Right cardiac atrium (tissue), 5 donors: ENCODE results near the gene TPPP2. TPM values are rescaled to one million over a fixed set of nuclear protein-coding genes. Genes with fewer than 3 reads are reported as not detected.

ENCODE experiments used
- ATAC-seq, 2 donors: fragments of 200-7000 bp; cut with Tn5 transposase; one replicate each; pipeline versions ENCODE4 v1.8.0 to v1.9.1; 2020; ENCODE audit warnings: moderate library complexity in 2 of 2, mild to moderate bottlenecking in 1 of 2
- DNase-seq, 3 donors: peaks; one replicate each; pipeline ENCODE4 v3.0.0-alpha.2; 2020
- H3K27ac ChIP-seq: one replicate; pipeline ENCODE4 v1.5.1; 2013; ENCODE audit warnings: mild to moderate bottlenecking, low read length, control low read depth, moderate library complexity
- H3K27me3 ChIP-seq: one replicate; pipeline ENCODE4 v1.6.1; 2013; ENCODE audit not compliant: control insufficient read depth, insufficient read depth
- H3K4me1 ChIP-seq: one replicate; pipeline ENCODE4 v1.6.1; 2013; ENCODE audit warnings: low read length; ENCODE audit not compliant: control insufficient read depth, insufficient read depth
- H3K4me3 ChIP-seq: one replicate; pipeline ENCODE4 v1.5.1; 2013; ENCODE audit warnings: low read length, control low read depth
- H3K9me3 ChIP-seq: one replicate; pipeline ENCODE4 v1.6.1; 2013; ENCODE audit warnings: low read length; ENCODE audit not compliant: control insufficient read depth
- WGBS: extraction: QIAGEN DNeasy Blood & Tissue Kit; methylation state at CpG from one replicate; pipeline ENCODE4 v1.1.7; 2013; 5-methylcytosine and 5-hydroxymethylcytosine counted together
- intact Hi-C, 4 donors: fragments of 100-400 bp; cut with DNase I; formaldehyde crosslinking; loops; one replicate each; pipeline versions ENCODE4 v1.11.0 to v1.14.0; 2022 to 2023
- polyA plus RNA-seq: library from polyadenylated mRNA; stranded (reverse); fragments of 200-250 nt; gene quantifications from one replicate; pipeline ENCODE4 v1.2.3, GENCODE V29; 2013
- total RNA-seq, 4 donors: library from RNA; stranded (reverse); fragmentation: NEBNext Ultra II Directional; extraction: Animal tissue kit (Norgen Biotek cat#: 25700); gene quantifications; one replicate each; pipeline ENCODE4 v1.2.1, GENCODE V29; 2021
- donor health status: healthy with polysubstance abuse.
- donor health status: DM: no; HTN: yes; CAD: no.
- donor health status: DM: no; HTN: no; CAD: no.
- donor health status: DM: no; HTN: yes; CAD: no; lungs with severe emphysema.
- donor health status: DM: yes; HTN: yes; CAD: no.

TPPP2 gene
- total and polyA plus RNA-seq, 5 donors = 0.43 to 1.7 (median 1.0) TPM

- peak overlapping the region; percentile 98 for H3K27ac ChIP-seq
- 3% methylated on average over 58 of the region's 58 CpGs for WGBS
- peak; percentile 72 to 82 for ATAC-seq
- no peaks in the 10 kb centered on the region for H3K27me3 ChIP-seq
- peak overlapping the region; percentile 90 for H3K4me3 ChIP-seq
- intact Hi-C loops = no loop called here
- peaks cover 12% of the 10 kb centered on the region for H3K4me1 ChIP-seq
- H3K9me3 ChIP-seq = no peaks in the 10 kb centered on the region
- DNase-seq = peak; percentile 87 to 96 (median 95)
Measured at GRCh38 chr14:21025371-21026273, 4.4 kb upstream of the TPPP2 start.

GRCh38 chr14:21026274-21026987 lies 3.6 kb upstream of the TPPP2 start:
- 47% methylated on average over 7 of the region's 7 CpGs for WGBS
- no peaks in the 10 kb centered on the region for H3K9me3 ChIP-seq
- ATAC-seq (no peak), DNase-seq (peak in 2 of 3 donors; percentile 79)
- no peaks in the 10 kb centered on the region for H3K27me3 ChIP-seq
- peaks cover 12% of the 10 kb centered on the region for H3K4me1 ChIP-seq
- intact Hi-C loops = no loop called here
- peak overlapping the region; percentile 92 for H3K27ac ChIP-seq
- H3K4me3 ChIP-seq = no peak overlapping the region

GRCh38 chr14:21026988-21027315 lies 3.1 kb upstream of the TPPP2 start:
- Histone ChIP-seq H3K4me1 (peaks cover 12% of the 10 kb centered on the region), H3K27ac (peak overlapping the region; percentile 92), H3K9me3 (no peaks in the 10 kb centered on the region), H3K27me3 (no peaks in the 10 kb centered on the region), H3K4me3 (no peak overlapping the region)
- WGBS = 10% methylated on average over 3 of the region's 3 CpGs
- peak in 2 of 3 donors; percentile 61 to 71 for DNase-seq
- peak in 1 of 2 donors; percentile 58 for ATAC-seq
- intact Hi-C loops = no loop called here

- Histone ChIP-seq H3K9me3 (no peaks in the 10 kb centered on the region), H3K27me3 (no peaks in the 10 kb centered on the region), H3K27ac (no peak overlapping the region), H3K4me3 (no peak overlapping the region), H3K4me1 (peaks cover 8% of the 10 kb centered on the region)
- ATAC-seq (no peak), DNase-seq (no peak)
- 87% methylated on average over 12 of the region's 12 CpGs for WGBS
- intact Hi-C loops = no loop called here
Measured at GRCh38 chr14:21030531-21030930, 514 bp downstream of the TPPP2 start.

- ATAC-seq (no peak), DNase-seq (no peak)
- Histone ChIP-seq H3K27me3 (no peaks in the 10 kb centered on the region), H3K4me1 (no peaks in the 10 kb centered on the region), H3K27ac (no peak overlapping the region), H3K9me3 (no peaks in the 10 kb centered on the region), H3K4me3 (no peak overlapping the region)
- WGBS = 84% methylated on average over 5 of the region's 5 CpGs
- intact Hi-C loops = no loop called here
Measured at GRCh38 chr14:21032326-21033132, 2.5 kb downstream of the TPPP2 start.

- intact Hi-C loops = no loop called here
- no peaks in the 10 kb centered on the region for H3K4me1 ChIP-seq
- no peak overlapping the region for H3K27ac ChIP-seq
- no peak for ATAC-seq
- 82% methylated on average over 4 of the region's 4 CpGs for WGBS
- no peak for DNase-seq
- no peaks in the 10 kb centered on the region for H3K27me3 ChIP-seq
- H3K9me3 ChIP-seq = no peaks in the 10 kb centered on the region
- H3K4me3 ChIP-seq = no peak overlapping the region
Measured at GRCh38 chr14:21033133-21033698, 3.2 kb downstream of the TPPP2 start.

- ATAC-seq (no peak), DNase-seq (no peak)
- Histone ChIP-seq H3K4me1 (peaks cover 5% of the 10 kb centered on the region), H3K27me3 (no peaks in the 10 kb centered on the region), H3K27ac (no peak within 1 kb of the TSS), H3K4me3 (no peak within 1 kb of the TSS), H3K9me3 (no peaks in the 10 kb centered on the region)
- 81% methylated on average over 5 of the region's 5 CpGs for WGBS
- intact Hi-C loops = no loop called here
Measured at GRCh38 chr14:21034707-21035106, 4.7 kb downstream of the TPPP2 start, which contains the start of gene RNASE13. Gene RNASE13, minus strand, starts transcription at chr14:21034807. Its CDS starts 519 bp downstream, at chr14:21034288.

- WGBS = 93% methylated on average over 7 of the region's 7 CpGs
- DNase-seq (no peak), ATAC-seq (no peak)
- Histone ChIP-seq H3K27me3 (no peaks in the 10 kb centered on the region), H3K9me3 (no peaks in the 10 kb centered on the region), H3K4me3 (no peak overlapping the region), H3K27ac (no peak overlapping the region), H3K4me1 (peaks cover 7% of the 10 kb centered on the region)
- intact Hi-C loops = no loop called here
Measured at GRCh38 chr14:21036751-21037150, 6.7 kb downstream of the TPPP2 start.

GRCh38 chr14:21037156-21037555 lies 7.1 kb downstream of the TPPP2 start:
- Histone ChIP-seq H3K9me3 (no peaks in the 10 kb centered on the region), H3K27ac (no peak overlapping the region), H3K4me1 (peaks cover 7% of the 10 kb centered on the region), H3K27me3 (no peaks in the 10 kb centered on the region), H3K4me3 (no peak overlapping the region)
- intact Hi-C loops = no loop called here
- no peak for DNase-seq
- WGBS = 81% methylated on average over 3 of the region's 3 CpGs
- no peak for ATAC-seq

- Histone ChIP-seq H3K9me3 (no peaks in the 10 kb centered on the region), H3K4me1 (peaks cover 22% of the 10 kb centered on the region), H3K27ac (peak overlapping the region; percentile 13), H3K27me3 (no peaks in the 10 kb centered on the region), H3K4me3 (no peak overlapping the region)
- DNase-seq = peak; percentile 86 to 94 (median 92)
- intact Hi-C loops = no loop called here
- ATAC-seq = peak; percentile 96 to 97
- 10% methylated on average over 10 of the region's 10 CpGs for WGBS
Measured at GRCh38 chr14:21038441-21039422, 8.7 kb downstream of the TPPP2 start.
